GM12874 (cell line): ENCODE results near the gene TIGD7.

ENCODE experiments used
- CTCF ChIP-seq: IDR thresholded peaks from 2 replicates; pipeline ENCODE4 v1.5.1; 2011; ENCODE audit warnings: low read depth, mild to moderate bottlenecking, control low read depth, low read length, moderate library complexity; ENCODE audit not compliant: insufficient read depth

Gene TIGD7

GRCh38 chr16:3328104-3328503 is 22.9 kb upstream of the TIGD7 start:
- TF ChIP-seq CTCF, result no peak

DNA sequence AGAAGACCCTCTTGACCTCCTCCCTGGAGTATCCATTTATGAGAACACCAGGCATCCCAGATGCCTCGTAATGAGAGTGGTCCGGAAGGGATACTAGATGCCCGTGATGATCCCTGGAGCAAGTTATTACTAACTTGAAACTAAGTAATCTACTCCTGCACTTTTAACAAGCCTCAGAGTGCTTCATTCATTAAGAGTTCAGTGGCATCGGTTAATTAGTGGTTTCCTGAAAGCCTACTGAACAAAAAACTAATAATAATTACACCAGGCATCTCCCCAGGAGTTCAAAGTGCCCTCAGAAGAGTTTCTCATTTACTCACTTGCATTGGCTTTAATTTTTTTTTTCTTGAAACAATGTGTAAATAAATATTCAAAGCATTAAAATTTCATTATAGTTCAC is 22.3 kb upstream of the TIGD7 start:
- TF ChIP-seq CTCF, result no peak

- TF ChIP-seq CTCF, result no peak
Observed at GRCh38 chr16:3321816-3322215, 16.6 kb upstream of the TIGD7 start.

DNA sequence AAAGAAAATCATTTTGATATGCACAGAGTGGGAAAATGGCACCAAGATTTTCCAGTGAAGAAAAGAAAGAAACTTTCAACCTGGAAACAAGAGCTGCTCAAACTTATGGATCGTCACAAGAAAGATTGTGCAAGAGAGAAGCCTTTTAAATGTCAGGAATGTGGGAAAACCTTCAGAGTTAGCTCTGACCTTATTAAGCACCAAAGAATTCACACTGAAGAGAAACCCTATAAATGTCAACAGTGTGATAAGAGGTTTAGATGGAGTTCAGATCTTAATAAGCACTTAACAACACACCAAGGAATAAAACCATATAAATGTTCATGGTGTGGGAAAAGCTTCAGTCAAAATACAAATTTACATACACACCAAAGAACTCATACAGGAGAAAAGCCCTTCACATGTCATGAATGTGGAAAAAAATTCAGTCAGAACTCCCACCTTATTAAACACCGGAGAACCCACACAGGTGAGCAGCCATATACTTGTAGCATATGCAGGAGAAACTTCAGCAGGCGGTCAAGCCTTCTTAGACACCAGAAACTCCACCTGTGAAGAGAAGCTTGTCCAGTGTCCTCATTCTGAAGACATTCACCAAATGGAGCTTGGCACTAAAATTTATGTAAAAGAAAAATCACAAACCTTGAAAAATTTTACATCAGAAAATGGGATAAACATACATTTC is 12.2 kb upstream of the TIGD7 start:
- TF ChIP-seq CTCF, result no peak

DNA sequence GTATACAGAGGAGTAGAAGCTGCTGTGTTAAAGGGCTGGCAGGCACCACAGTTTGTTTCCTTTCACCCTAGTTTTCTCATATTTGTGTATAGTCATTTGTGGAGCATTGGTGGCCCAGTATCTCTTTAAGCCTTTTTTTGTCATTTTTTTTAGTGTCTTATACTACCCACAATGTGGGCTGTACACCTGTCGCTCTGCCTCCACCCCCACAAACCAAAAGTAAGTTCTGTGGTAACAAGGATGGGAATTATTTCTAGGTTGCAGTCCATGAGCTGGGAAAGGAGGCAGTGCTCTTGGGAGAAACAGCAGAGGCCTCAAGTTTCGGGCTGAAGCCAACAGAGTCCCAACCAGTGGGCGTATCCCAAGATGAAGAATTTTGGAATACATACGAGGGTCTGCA is 6.3 kb upstream of the TIGD7 start:
- no peak for TF ChIP-seq CTCF

DNA sequence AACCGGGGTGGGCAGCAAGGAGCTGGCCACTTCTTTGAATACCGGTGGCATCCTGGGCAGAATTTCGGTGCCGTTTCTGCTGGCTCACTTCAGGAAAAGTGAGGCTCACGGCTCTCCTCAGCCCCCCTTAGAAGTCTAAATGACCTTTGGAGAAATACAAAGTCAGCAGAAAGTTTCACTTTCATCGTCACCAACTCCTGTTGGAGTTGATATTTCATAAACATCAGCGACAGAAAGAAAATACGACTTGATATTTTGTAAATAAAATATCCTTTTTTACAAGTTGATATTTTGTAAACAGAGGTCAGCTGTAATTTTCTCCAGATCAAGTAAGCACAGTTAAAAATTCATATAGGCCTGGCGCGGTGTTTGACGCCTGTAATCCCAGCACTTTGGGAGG is 848 bp upstream of the TIGD7 start:
- no peak for TF ChIP-seq CTCF

DNA sequence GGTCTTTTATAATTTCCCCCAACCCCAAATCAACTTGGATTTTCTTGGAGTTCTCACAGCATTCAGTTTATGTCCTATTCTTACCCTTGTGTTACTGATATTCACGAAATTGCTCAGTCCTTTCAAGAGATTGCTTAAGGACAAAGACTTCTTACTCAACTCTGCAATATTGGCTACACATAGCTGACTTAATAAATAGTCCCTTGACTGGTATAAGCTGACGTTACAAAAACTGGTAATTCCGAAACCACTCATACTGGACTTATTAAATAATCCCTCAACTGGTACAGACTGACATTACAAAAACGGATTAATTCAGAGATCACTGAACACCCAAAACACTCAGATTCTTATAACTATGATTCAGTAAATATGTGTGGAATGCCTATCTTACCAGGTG is 860 bp downstream of the TIGD7 start:
- TF ChIP-seq CTCF, result no peak

- TF ChIP-seq CTCF, result no peak
Observed at GRCh38 chr16:3295783-3296182, 9.4 kb downstream of the TIGD7 start.
